CD14-positive monocyte (primary cell): ENCODE data around the gene RUFY2. TPM values are rescaled to one million over a fixed set of nuclear protein-coding genes. Genes with fewer than 3 reads are reported as not detected.
A peak's percentile ranks its signal among the peaks of the same experiment; 100 is the strongest.

Experiments used
- DNase-seq, 3 donors: peaks; one replicate each; pipeline ENCODE4 v3.0.0-alpha.2; 2011 to 2022
- H2AFZ ChIP-seq: 2 replicates; pipeline ENCODE4 v1.6.0; 2012; ENCODE audit warnings: mild to moderate bottlenecking, low read depth, low read length, inconsistent platforms; ENCODE audit not compliant: insufficient read depth, poor library complexity, severe bottlenecking
- H3K27ac ChIP-seq, 2 donors: 1 replicate in 1 of 2; 2 replicates in 1 of 2; pipeline ENCODE4 v1.5.1; 2012 to 2013; ENCODE audit warnings: low read length in 2 of 2, control low read depth in 1 of 2, inconsistent platforms in 1 of 2, low read depth in 1 of 2, mild to moderate bottlenecking in 1 of 2
- H3K27me3 ChIP-seq, 2 donors: one replicate each; pipeline versions ENCODE4 v1.6.0 to v1.6.1; 2011 to 2013; ENCODE audit warnings: low read length in 2 of 2; ENCODE audit not compliant: control insufficient read depth in 2 of 2, insufficient read depth in 2 of 2
- H3K36me3 ChIP-seq, 2 donors: replicated peaks in 1 of 2; 1 replicate in 1 of 2; 2 replicates in 1 of 2; pipeline versions ENCODE4 v1.5.1 to v1.6.1; 2012 to 2013; ENCODE audit warnings: low read length in 2 of 2, control low read depth in 1 of 2, inconsistent platforms in 1 of 2, mild to moderate bottlenecking in 1 of 2; ENCODE audit not compliant: insufficient read depth in 2 of 2, control insufficient read depth in 1 of 2
- H3K4me1 ChIP-seq, 2 donors: 1 replicate in 1 of 2; 2 replicates in 1 of 2; pipeline versions ENCODE4 v1.5.1 to v1.6.1; 2012 to 2013; ENCODE audit warnings: low read length in 2 of 2, control low read depth in 1 of 2, inconsistent platforms in 1 of 2, mild to moderate bottlenecking in 1 of 2, moderate library complexity in 1 of 2; ENCODE audit not compliant: insufficient read depth in 2 of 2, control insufficient read depth in 1 of 2
- H3K4me2 ChIP-seq: replicated peaks from 2 replicates; pipeline ENCODE3; 2012; ENCODE audit warnings: low read length, moderate library complexity, mild to moderate bottlenecking; ENCODE audit not compliant: poor library complexity, severe bottlenecking; ENCODE audit errors: extremely low read depth
- H3K4me3 ChIP-seq, 3 experiments: fragments of 200-600 bp in 1 of 3; sonication (generic) in 1 of 3; replicated peaks in 1 of 3; 1 replicate in 2 of 3; 2 replicates in 1 of 3; pipeline ENCODE4 v1.5.1; 2011 to 2013; ENCODE audit warnings: low read length in 3 of 3, mild to moderate bottlenecking in 3 of 3, control low read depth in 2 of 3, low read depth in 2 of 3, inconsistent platforms in 1 of 3, moderate library complexity in 1 of 3
- H3K79me2 ChIP-seq: 2 replicates; pipeline ENCODE4 v1.6.0; 2012; ENCODE audit warnings: mild to moderate bottlenecking, control low read depth, inconsistent platforms, low read length, moderate library complexity; ENCODE audit not compliant: insufficient read depth
- H3K9ac ChIP-seq: 2 replicates; pipeline ENCODE4 v1.6.0; 2017; ENCODE audit warnings: low read length, mild to moderate bottlenecking; ENCODE audit not compliant: insufficient read depth, poor library complexity, severe bottlenecking
- H3K9me3 ChIP-seq, 2 donors: replicated peaks in 1 of 2; 1 replicate in 1 of 2; 2 replicates in 1 of 2; pipeline versions ENCODE4 v1.5.1 to v1.6.1; 2012 to 2013; ENCODE audit warnings: low read length in 2 of 2, control low read depth in 1 of 2; ENCODE audit not compliant: control insufficient read depth in 1 of 2, insufficient read depth in 1 of 2
- H4K20me1 ChIP-seq: 2 replicates; pipeline ENCODE4 v1.6.0; 2012; ENCODE audit warnings: mild to moderate bottlenecking, low read length, control low read depth, moderate library complexity; ENCODE audit not compliant: insufficient read depth
- H3K27ac Mint-ChIP-seq, 7 donors: one replicate each; pipeline ENCODE4 v1.8.0; 2020; ENCODE audit warnings: mild to moderate bottlenecking in 7 of 7, mixed read lengths in 7 of 7, moderate library complexity in 6 of 7, inconsistent platforms in 2 of 7
- H3K27me3 Mint-ChIP-seq, 3 donors: one replicate each; pipeline ENCODE4 v1.8.0; 2021 to 2022; ENCODE audit warnings: low read depth in 3 of 3, mild to moderate bottlenecking in 3 of 3, mixed read lengths in 3 of 3, moderate library complexity in 3 of 3, inconsistent platforms in 1 of 3
- H3K36me3 Mint-ChIP-seq, 2 donors: one replicate each; pipeline ENCODE4 v1.8.0; 2020; ENCODE audit warnings: mixed read lengths in 2 of 2, inconsistent platforms in 1 of 2, mild to moderate bottlenecking in 1 of 2
- H3K4me1 Mint-ChIP-seq: one replicate; pipeline ENCODE4 v1.8.0; 2020; ENCODE audit warnings: mild to moderate bottlenecking, mixed read lengths
- H3K4me3 Mint-ChIP-seq, 2 donors: one replicate each; pipeline ENCODE4 v1.8.0; 2020; ENCODE audit warnings: mild to moderate bottlenecking in 2 of 2, mixed read lengths in 2 of 2, moderate library complexity in 1 of 2
- H3K9me3 Mint-ChIP-seq, 7 donors: one replicate each; pipeline ENCODE4 v1.8.0; 2020 to 2022; ENCODE audit warnings: mixed read lengths in 7 of 7, mild to moderate bottlenecking in 6 of 7, moderate library complexity in 6 of 7, inconsistent platforms in 2 of 7
- WGBS: methylation state at CpG from one replicate; pipeline ENCODE4 v1.1.5; 2013; ENCODE audit warnings: missing lambda C conversion rate; ENCODE audit not compliant: insufficient coverage; 5-methylcytosine and 5-hydroxymethylcytosine counted together
- intact Hi-C, 2 donors: fragments of 100-400 bp; cut with micrococcal nuclease; formaldehyde crosslinking; loops; one replicate each; pipeline versions ENCODE4 v1.15.0 to v1.15.1; 2023
- polyA plus RNA-seq, 3 donors: library from polyadenylated mRNA; depleted of rRNA in 1 of 3; unstranded in 2 of 3; stranded (reverse) in 1 of 3; fragments of 300-500 nt in 2 of 3; fragments of >200 nt in 1 of 3; fragmentation: Illumina TruSeq in 2 of 3; gene quantifications; 1 replicate in 2 of 3; 2 replicates in 1 of 3; pipeline ENCODE4 v1.2.3, GENCODE V29; 2012 to 2021
- TF ChIP-seq, protein P1 (sequence below): fragments of 200-600 bp; IDR thresholded peaks from one replicate; pipeline ENCODE4 v1.8.0; 2022; ENCODE audit warnings: antibody characterized with exemption, mild to moderate bottlenecking

RUFY2 gene
- polyA plus RNA-seq, 3 donors = 2.8 to 3.9 (median 3.3) TPM

- Mint-ChIP-seq H3K4me1 (no peaks in the 10 kb centered on the region), H3K36me3 (peaks cover 33 to 41% of the 10 kb centered on the region in 2 donors), H3K4me3 (no peak overlapping the region), H3K27ac (peak overlapping the region in 2 of 7 donors; percentile 13 to 53), H3K27me3 (peaks cover 0 to 1% (median 0%) of the 10 kb centered on the region in 3 donors), H3K9me3 (no peaks in the 10 kb centered on the region)
- Histone ChIP-seq H3K9me3 (no peaks in the 10 kb centered on the region), H3K4me3 (no peak overlapping the region), H3K9ac (no peak overlapping the region), H2AFZ (no peak overlapping the region), H3K4me2 (no peak overlapping the region), H3K79me2 (no peaks in the 10 kb centered on the region), H3K27me3 (no peaks in the 10 kb centered on the region), H4K20me1 (no peaks in the 10 kb centered on the region), H3K27ac (no peak overlapping the region), H3K36me3 (peaks cover 12 to 40% of the 10 kb centered on the region in 2 donors), H3K4me1 (no peaks in the 10 kb centered on the region)
- DNase-seq = no peak
- intact Hi-C loops = no loop called here
- TF ChIP-seq, protein P1, sequence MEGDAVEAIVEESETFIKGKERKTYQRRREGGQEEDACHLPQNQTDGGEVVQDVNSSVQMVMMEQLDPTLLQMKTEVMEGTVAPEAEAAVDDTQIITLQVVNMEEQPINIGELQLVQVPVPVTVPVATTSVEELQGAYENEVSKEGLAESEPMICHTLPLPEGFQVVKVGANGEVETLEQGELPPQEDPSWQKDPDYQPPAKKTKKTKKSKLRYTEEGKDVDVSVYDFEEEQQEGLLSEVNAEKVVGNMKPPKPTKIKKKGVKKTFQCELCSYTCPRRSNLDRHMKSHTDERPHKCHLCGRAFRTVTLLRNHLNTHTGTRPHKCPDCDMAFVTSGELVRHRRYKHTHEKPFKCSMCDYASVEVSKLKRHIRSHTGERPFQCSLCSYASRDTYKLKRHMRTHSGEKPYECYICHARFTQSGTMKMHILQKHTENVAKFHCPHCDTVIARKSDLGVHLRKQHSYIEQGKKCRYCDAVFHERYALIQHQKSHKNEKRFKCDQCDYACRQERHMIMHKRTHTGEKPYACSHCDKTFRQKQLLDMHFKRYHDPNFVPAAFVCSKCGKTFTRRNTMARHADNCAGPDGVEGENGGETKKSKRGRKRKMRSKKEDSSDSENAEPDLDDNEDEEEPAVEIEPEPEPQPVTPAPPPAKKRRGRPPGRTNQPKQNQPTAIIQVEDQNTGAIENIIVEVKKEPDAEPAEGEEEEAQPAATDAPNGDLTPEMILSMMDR = no peak
- WGBS = no CpG with 5 or more reads among the region's 3 CpGs
These were observed 44.5 kb downstream of the RUFY2 start for GRCh38 chr10:68362590-68362989.

DNA sequence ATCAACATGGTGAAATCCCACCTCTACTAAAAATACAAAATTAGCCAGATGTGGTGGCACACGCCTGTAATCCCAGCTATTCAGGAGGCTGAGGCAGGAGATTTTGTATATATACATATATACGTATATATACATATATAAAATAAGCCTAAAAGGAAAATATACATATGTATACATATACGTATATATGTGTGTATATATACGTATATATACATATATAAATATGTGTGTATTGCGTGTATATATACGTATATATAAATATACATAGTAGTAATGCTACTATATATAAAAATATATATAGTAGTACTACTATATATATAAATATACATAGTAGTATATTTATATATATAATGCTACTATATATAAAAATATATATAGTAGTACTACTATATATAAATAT is 47.9 kb downstream of the RUFY2 start:
- H3K27ac Mint-ChIP-seq = no peak overlapping the region
- no CpG with 5 or more reads among the region's 6 CpGs for WGBS
- DNase-seq = no peak

More for the DNA sequence above, 47.9 kb downstream of the RUFY2 start:
- H2AFZ ChIP-seq = no peak overlapping the region
- H3K27ac ChIP-seq = no peak overlapping the region
- no peaks in the 10 kb centered on the region for H3K9me3 ChIP-seq
- peaks cover 0 to 1% (median 0%) of the 10 kb centered on the region in 3 donors for H3K27me3 Mint-ChIP-seq
- H3K9me3 Mint-ChIP-seq = no peaks in the 10 kb centered on the region
- no peak overlapping the region for H3K4me2 ChIP-seq
- no peaks in the 10 kb centered on the region for H3K27me3 ChIP-seq
- H4K20me1 ChIP-seq = no peaks in the 10 kb centered on the region
- H3K4me3 ChIP-seq = no peak overlapping the region
- TF ChIP-seq, protein P1 = no peak
- intact Hi-C loops = no loop called here
- H3K4me1 Mint-ChIP-seq = no peaks in the 10 kb centered on the region
- H3K36me3 ChIP-seq = peaks cover 10 to 45% of the 10 kb centered on the region in 2 donors
- H3K9ac ChIP-seq = no peak overlapping the region
- H3K36me3 Mint-ChIP-seq = peaks cover 35 to 39% of the 10 kb centered on the region in 2 donors
- H3K79me2 ChIP-seq = no peaks in the 10 kb centered on the region
- no peak overlapping the region for H3K4me3 Mint-ChIP-seq
- no peaks in the 10 kb centered on the region for H3K4me1 ChIP-seq
